ENCODE results near the gene MDM4. TPM values are rescaled to one million over a fixed set of nuclear protein-coding genes. Genes with fewer than 3 reads are reported as not detected.

Gene MDM4
- total RNA-seq, 2 experiments from 2014 or later: 120 to 282 TPM

- TF ChIP-seq EZH2phosphoT487 (IDR thresholded peaks at IDR 0.05; ENCODE audit: borderline replicate concordance, low read depth, low read length) (no peak), CTCF (conservative IDR thresholded peaks at IDR 0.05; ENCODE audit: low read length) (no peak)
- Histone ChIP-seq H3K4me1 (ENCODE audit: insufficient read depth, low read length, poor library complexity, severe bottlenecking) (peaks cover 40% of the 10 kb centered on the region), H3K36me3 (ENCODE audit: insufficient read depth, low read length) (peaks cover 44% of the 10 kb centered on the region), H3K4me2 (ENCODE audit: low read length) (no peak overlapping the region), H3K79me2 (ENCODE audit: insufficient read depth, low read depth, low read length) (no peaks in the 10 kb centered on the region), H3K4me3 (ENCODE audit: low read depth, low read length, poor library complexity, severe bottlenecking) (no peak overlapping the region), H3K27ac (ENCODE audit: low read depth, low read length, poor library complexity, severe bottlenecking) (no peak overlapping the region), H2AFZ (ENCODE audit: low read length) (no peak overlapping the region), H4K20me1 (ENCODE audit: insufficient read depth, low read length) (no peaks in the 10 kb centered on the region), H3K9me2 (ENCODE audit: insufficient read depth, low read length) (no peaks in the 10 kb centered on the region), H3K9me3 (ENCODE audit: low read length) (no peaks in the 10 kb centered on the region)
- BruUV-seq (replicated peaks): no TSS peak
- ChIA-PET CTCF (ENCODE audit: unreplicated experiment) (interaction anchor here (2.1 to 2.6 kb wide), 2 partner anchors 12 to 240 kb away, joined by 11 to 33 read pairs; no protein-coding TSS in a partner anchor), POLR2A (interaction anchor here (0.7 to 4.7 kb wide), 3 partner anchors 12 to 490 kb away, joined by 4 to 17 read pairs (median 16); partner anchors contain the start of gene MDM4)
- intact Hi-C loops (cut with micrococcal nuclease; ENCODE audit: unreplicated experiment): loop anchor here (5.0 to 10.0 kb wide), 3 partner anchors 122 to 152 kb away; partner anchors contain the start of gene PPP1R15B
- DNase-seq (ENCODE audit: low spot score): no peak
These were observed 50.9 kb downstream of the MDM4 start for GRCh38 chr1:204567071-204567470.

GRCh38 chr1:204568576-204569315, 52.5 kb downstream of the MDM4 start:
- intact Hi-C loops (cut with micrococcal nuclease; ENCODE audit: unreplicated experiment): loop anchor here (5.0 to 10.0 kb wide), 3 partner anchors 124 to 154 kb away; partner anchors contain the start of gene PPP1R15B
- CTCF ChIA-PET (ENCODE audit: unreplicated experiment): interaction anchor here (1.4 kb wide), 1 partner anchor 238 kb away, joined by 4 read pairs; no protein-coding TSS in a partner anchor
- BruUV-seq (replicated peaks): no TSS peak

More at GRCh38 chr1:204568576-204569315, 52.5 kb downstream of the MDM4 start:
- no peak overlapping the region for H3K4me2 ChIP-seq (ENCODE audit: low read length)
- H3K9me3 ChIP-seq (ENCODE audit: low read length): no peaks in the 10 kb centered on the region
- H2AFZ ChIP-seq (ENCODE audit: low read length): no peak overlapping the region
- no peaks in the 10 kb centered on the region for H4K20me1 ChIP-seq (ENCODE audit: insufficient read depth, low read length)
- no peaks in the 10 kb centered on the region for H3K9me2 ChIP-seq (ENCODE audit: insufficient read depth, low read length)
- POLR2A ChIA-PET: interaction anchor here (0.8 to 1.2 kb wide), 3 partner anchors 10 to 190 kb away, joined by 3 to 5 read pairs (median 3); no protein-coding TSS in a partner anchor
- no peaks in the 10 kb centered on the region for H3K79me2 ChIP-seq (ENCODE audit: insufficient read depth, low read depth, low read length)
- H3K27ac ChIP-seq (ENCODE audit: low read depth, low read length, poor library complexity, severe bottlenecking): no peak overlapping the region
- TF ChIP-seq CTCF (conservative IDR thresholded peaks at IDR 0.05; ENCODE audit: low read length) (no peak), EZH2phosphoT487 (IDR thresholded peaks at IDR 0.05; ENCODE audit: borderline replicate concordance, low read depth, low read length) (no peak)
- peaks cover 27% of the 10 kb centered on the region for H3K36me3 ChIP-seq (ENCODE audit: insufficient read depth, low read length)
- no peak for DNase-seq (ENCODE audit: low spot score)
- H3K4me1 ChIP-seq (ENCODE audit: insufficient read depth, low read length, poor library complexity, severe bottlenecking): peaks cover 27% of the 10 kb centered on the region
- no peak overlapping the region for H3K4me3 ChIP-seq (ENCODE audit: low read depth, low read length, poor library complexity, severe bottlenecking)

Measured in OCI-LY7 (cell line).